GM12878 (cell line): ENCODE results near the gene TBCB. TPM values are rescaled to one million over a fixed set of nuclear protein-coding genes. Genes with fewer than 3 reads are reported as not detected.
"Not testable (repeated sequence)": the region's sequence is repeated elsewhere in the genome, so short reads cannot be mapped to it uniquely, and the experiment has no call there.

ENCODE experiments used
- ATAC-seq: fragments of 200-7000 bp; cut with Tn5 transposase; 3 replicates; pipeline ENCODE4 v1.9.1; 2020; ENCODE audit warnings: mild to moderate bottlenecking, moderate library complexity
- BruUV-seq: library from RNA; stranded (reverse); fragments of 400-500 nt; replicated peaks from 2 replicates; lab custom pipeline; 2021; lab: Mats Ljungman, UMichigan
- CTCF ChIA-PET: fragments of 300-600 bp; sonication (Branson Sonifier 250); formaldehyde crosslinking; extraction: SDS; loops from one replicate; lab custom pipeline; 2021; ENCODE audit warnings: inconsistent platforms; lab: Yijun Ruan, JAX
- POLR2A ChIA-PET: fragments of 350-600 bp; formaldehyde crosslinking; extraction: SDS; loops from one replicate; lab custom pipeline; 2021; ENCODE audit warnings: inconsistent platforms; lab: Charles Lee
- RAD21 ChIA-PET: fragments of 300-600 bp; sonication (Branson Sonifier 250); formaldehyde crosslinking; loops from one replicate; lab custom pipeline; 2023; ENCODE audit warnings: antibody characterized with exemption; ENCODE audit not compliant: unreplicated experiment; lab: Charles Lee
- SMC1A ChIA-PET: fragments of 300-600 bp; sonication (Branson Sonifier 250); formaldehyde crosslinking; loops from one replicate; lab custom pipeline; 2023; ENCODE audit not compliant: unreplicated experiment, uncharacterized antibody; lab: Charles Lee
- DNase-seq: peaks from one replicate; pipeline ENCODE4 v3.0.0-alpha.2; 2011; ENCODE audit warnings: low read depth, low spot score
- FAIRE-seq: peaks from 3 replicates; lab custom pipeline; 2011; peaks lifted over from hg19 to GRCh38; lab: Jason Lieb, UNC
- H2AFZ ChIP-seq: 2 replicates; pipeline ENCODE4 v1.6.0; 2011; ENCODE audit warnings: low read depth, low read length, control low read depth; ENCODE audit not compliant: control insufficient read depth
- H3K27ac ChIP-seq: 2 replicates; pipeline ENCODE4 v1.5.1; 2011; ENCODE audit warnings: control low read depth; ENCODE audit not compliant: control insufficient read depth, insufficient read depth
- H3K27me3 ChIP-seq, 2 experiments: replicated peaks in 1 of 2; 2 replicates each; pipeline versions ENCODE4 v1.6.0 to v1.6.1; 2011; ENCODE audit warnings: low read length in 1 of 2; ENCODE audit not compliant: control insufficient read depth in 2 of 2, insufficient read depth in 2 of 2
- H3K36me3 ChIP-seq, 2 experiments: 2 replicates each; pipeline ENCODE4 v1.5.1; 2011; ENCODE audit warnings: low read length in 1 of 2; ENCODE audit not compliant: control insufficient read depth in 2 of 2, insufficient read depth in 2 of 2
- H3K4me1 ChIP-seq: 2 replicates; pipeline ENCODE4 v1.6.1; 2011; ENCODE audit warnings: mild to moderate bottlenecking, low read length, moderate library complexity, mixed read lengths; ENCODE audit not compliant: control insufficient read depth, insufficient read depth
- H3K4me2 ChIP-seq: 2 replicates; pipeline ENCODE4 v1.6.0; 2011; ENCODE audit warnings: control low read depth; ENCODE audit not compliant: control insufficient read depth, insufficient read depth
- H3K4me3 ChIP-seq: fragments of 200-600 bp; sonication (generic); 2 replicates; pipeline ENCODE4 v1.5.1; 2016
- H3K79me2 ChIP-seq: 2 replicates; pipeline ENCODE4 v1.6.0; 2011; ENCODE audit warnings: low read length; ENCODE audit not compliant: control insufficient read depth, insufficient read depth
- H3K9ac ChIP-seq: 2 replicates; pipeline ENCODE4 v1.8.0; 2011; ENCODE audit warnings: low read length, control low read depth, mixed read lengths; ENCODE audit not compliant: control insufficient read depth, insufficient read depth
- H3K9me3 ChIP-seq: replicated peaks from 3 replicates; pipeline ENCODE4 v1.5.1; 2011; ENCODE audit warnings: mild to moderate bottlenecking, low read length; ENCODE audit not compliant: control insufficient read depth, insufficient read depth
- H4K20me1 ChIP-seq: 2 replicates; pipeline ENCODE4 v1.6.0; 2011; ENCODE audit not compliant: control insufficient read depth, insufficient read depth
- IKZF1 ChIP-seq: fragments of 450-650 bp; conservative IDR thresholded peaks from 2 replicates; pipeline ENCODE4 v1.6.1; 2017; ENCODE audit warnings: antibody characterized with exemption, mild to moderate bottlenecking
- NBN ChIP-seq: fragments of 450-650 bp; IDR thresholded peaks from 2 replicates; pipeline ENCODE4 v1.6.1; 2016
- RUNX3 ChIP-seq: IDR thresholded peaks from 2 replicates; pipeline ENCODE4 v1.6.1; 2012; ENCODE audit warnings: low read length, inconsistent platforms
- SMARCA5 ChIP-seq: fragments of 450-650 bp; IDR thresholded peaks from 2 replicates; pipeline ENCODE4 v1.6.1; 2017; ENCODE audit warnings: mild to moderate bottlenecking
- SUZ12 ChIP-seq: fragments of 200-600 bp; sonication (generic); IDR thresholded peaks from one replicate; pipeline ENCODE4 v1.6.1; 2018; ENCODE audit warnings: antibody characterized with exemption, mild to moderate bottlenecking; ENCODE audit not compliant: unreplicated experiment
- YY1 ChIP-seq: IDR thresholded peaks from 2 replicates; pipeline ENCODE4 v1.6.1; 2011; ENCODE audit warnings: low read depth, mild to moderate bottlenecking, low read length
- ZNF217 ChIP-seq: fragments of 450-650 bp; IDR thresholded peaks from 2 replicates; pipeline ENCODE4 v1.6.1; 2017; ENCODE audit warnings: antibody characterized with exemption, mild to moderate bottlenecking
- WGBS: methylation state at CpG from one replicate; pipeline ENCODE4 v1.1.6; 2016; ENCODE audit warnings: low lambda C conversion rate; ENCODE audit not compliant: insufficient replicate concordance, insufficient coverage; ENCODE audit errors: missing lambda C conversion rate; 5-methylcytosine and 5-hydroxymethylcytosine counted together
- in situ Hi-C: fragments of 300-500 bp; cut with MboI; formaldehyde crosslinking; loops from 9 replicates; pipeline ENCODE4 v1.14.3; 2018; ENCODE audit warnings: mixed read lengths
- intact Hi-C: fragments of 100-400 bp; cut with micrococcal nuclease; formaldehyde crosslinking; loops from one replicate; pipeline ENCODE4 v1.14.2; 2022; ENCODE audit not compliant: unreplicated experiment
- polyA plus RNA-seq, 11 experiments: library from polyadenylated mRNA; depleted of rRNA in 4 of 11; unstranded in 6 of 11; stranded (reverse) in 5 of 11; fragments of >200 nt; fragmentation: Nextera tagmentation in 4 of 11; fragmentation: Illumina TruSeq in 1 of 11; extraction: Ambion mirVana in 4 of 11; extraction: Trizol in 1 of 11; gene quantifications; 1 replicate in 1 of 11; 2 replicates in 10 of 11; pipeline versions ENCODE4 v1.2.1 to v1.2.3, GENCODE V29; 2011 to 2016; ENCODE audit warnings: inconsistent platforms in 2 of 11, missing spikeins in 2 of 11, low read depth in 1 of 11
- total RNA-seq, 4 experiments: library from RNA; depleted of rRNA in 3 of 4; stranded (reverse); fragments of >200 nt in 3 of 4; fragmentation: Illumina TruSeq in 1 of 4; extraction: Trizol in 1 of 4; gene quantifications; 2 replicates each; pipeline versions ENCODE4 v1.2.1 to v1.2.3, GENCODE V29; 2013 to 2021
- TF ChIP-seq, protein P1 (sequence below): fragments of 450-650 bp; IDR thresholded peaks from 2 replicates; pipeline ENCODE4 v1.6.1; 2016; ENCODE audit warnings: mild to moderate bottlenecking, moderate library complexity, borderline replicate concordance
- TF ChIP-seq, protein P2 (sequence below): IDR thresholded peaks from 2 replicates; pipeline ENCODE4 v1.6.1; 2012; ENCODE audit warnings: low read length, inconsistent platforms
- TF ChIP-seq, protein P3 (sequence below): IDR thresholded peaks from 2 replicates; pipeline ENCODE4 v1.6.1; 2011; ENCODE audit warnings: borderline replicate concordance, low read depth, mild to moderate bottlenecking, moderate library complexity, low read length; ENCODE audit not compliant: insufficient read depth, poor library complexity, severe bottlenecking
- TF ChIP-seq, protein P4 (sequence below): fragments of 450-650 bp; IDR thresholded peaks from 2 replicates; pipeline ENCODE4 v1.6.1; 2017; ENCODE audit warnings: mild to moderate bottlenecking
- TF ChIP-seq, protein P5 (sequence below): IDR thresholded peaks from 2 replicates; pipeline ENCODE4 v1.6.1; 2012; ENCODE audit warnings: low read depth, low read length, improper control_type of control experiment

TBCB gene
- total and polyA plus RNA-seq, 10 of the 15 experiments (the other 5 are each of a cell fraction or from before 2014, with no cell fraction given): 9.4 to 193 (median 126) TPM

DNA sequence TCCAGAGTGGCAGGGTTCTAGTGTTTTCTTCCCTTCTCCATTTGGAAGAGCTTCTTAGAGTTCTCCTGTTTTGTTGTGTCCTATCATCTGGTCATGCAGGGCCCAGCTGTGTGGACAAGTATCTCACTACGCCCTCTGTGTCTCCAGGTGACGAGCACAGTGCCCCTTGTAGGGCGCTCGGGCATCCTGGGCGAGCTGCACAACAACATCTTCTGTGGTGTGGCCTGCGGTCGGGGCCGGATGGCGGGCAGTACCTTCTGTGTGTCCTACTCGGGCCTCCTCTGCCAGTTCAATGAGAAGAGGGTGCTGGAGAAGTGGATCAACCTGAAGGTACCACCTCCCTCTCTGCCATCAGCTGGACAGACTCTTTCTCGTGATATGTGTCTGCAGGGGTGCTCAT, 47.6 kb upstream of the TBCB start (continued):
- TF ChIP-seq, protein P1, sequence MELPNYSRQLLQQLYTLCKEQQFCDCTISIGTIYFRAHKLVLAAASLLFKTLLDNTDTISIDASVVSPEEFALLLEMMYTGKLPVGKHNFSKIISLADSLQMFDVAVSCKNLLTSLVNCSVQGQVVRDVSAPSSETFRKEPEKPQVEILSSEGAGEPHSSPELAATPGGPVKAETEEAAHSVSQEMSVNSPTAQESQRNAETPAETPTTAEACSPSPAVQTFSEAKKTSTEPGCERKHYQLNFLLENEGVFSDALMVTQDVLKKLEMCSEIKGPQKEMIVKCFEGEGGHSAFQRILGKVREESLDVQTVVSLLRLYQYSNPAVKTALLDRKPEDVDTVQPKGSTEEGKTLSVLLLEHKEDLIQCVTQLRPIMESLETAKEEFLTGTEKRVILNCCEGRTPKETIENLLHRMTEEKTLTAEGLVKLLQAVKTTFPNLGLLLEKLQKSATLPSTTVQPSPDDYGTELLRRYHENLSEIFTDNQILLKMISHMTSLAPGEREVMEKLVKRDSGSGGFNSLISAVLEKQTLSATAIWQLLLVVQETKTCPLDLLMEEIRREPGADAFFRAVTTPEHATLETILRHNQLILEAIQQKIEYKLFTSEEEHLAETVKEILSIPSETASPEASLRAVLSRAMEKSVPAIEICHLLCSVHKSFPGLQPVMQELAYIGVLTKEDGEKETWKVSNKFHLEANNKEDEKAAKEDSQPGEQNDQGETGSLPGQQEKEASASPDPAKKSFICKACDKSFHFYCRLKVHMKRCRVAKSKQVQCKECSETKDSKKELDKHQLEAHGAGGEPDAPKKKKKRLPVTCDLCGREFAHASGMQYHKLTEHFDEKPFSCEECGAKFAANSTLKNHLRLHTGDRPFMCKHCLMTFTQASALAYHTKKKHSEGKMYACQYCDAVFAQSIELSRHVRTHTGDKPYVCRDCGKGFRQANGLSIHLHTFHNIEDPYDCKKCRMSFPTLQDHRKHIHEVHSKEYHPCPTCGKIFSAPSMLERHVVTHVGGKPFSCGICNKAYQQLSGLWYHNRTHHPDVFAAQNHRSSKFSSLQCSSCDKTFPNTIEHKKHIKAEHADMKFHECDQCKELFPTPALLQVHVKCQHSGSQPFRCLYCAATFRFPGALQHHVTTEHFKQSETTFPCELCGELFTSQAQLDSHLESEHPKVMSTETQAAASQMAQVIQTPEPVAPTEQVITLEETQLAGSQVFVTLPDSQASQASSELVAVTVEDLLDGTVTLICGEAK: no peak
- TF ChIP-seq, protein P2, sequence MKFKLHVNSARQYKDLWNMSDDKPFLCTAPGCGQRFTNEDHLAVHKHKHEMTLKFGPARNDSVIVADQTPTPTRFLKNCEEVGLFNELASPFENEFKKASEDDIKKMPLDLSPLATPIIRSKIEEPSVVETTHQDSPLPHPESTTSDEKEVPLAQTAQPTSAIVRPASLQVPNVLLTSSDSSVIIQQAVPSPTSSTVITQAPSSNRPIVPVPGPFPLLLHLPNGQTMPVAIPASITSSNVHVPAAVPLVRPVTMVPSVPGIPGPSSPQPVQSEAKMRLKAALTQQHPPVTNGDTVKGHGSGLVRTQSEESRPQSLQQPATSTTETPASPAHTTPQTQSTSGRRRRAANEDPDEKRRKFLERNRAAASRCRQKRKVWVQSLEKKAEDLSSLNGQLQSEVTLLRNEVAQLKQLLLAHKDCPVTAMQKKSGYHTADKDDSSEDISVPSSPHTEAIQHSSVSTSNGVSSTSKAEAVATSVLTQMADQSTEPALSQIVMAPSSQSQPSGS: no peak
- TF ChIP-seq, protein P3, sequence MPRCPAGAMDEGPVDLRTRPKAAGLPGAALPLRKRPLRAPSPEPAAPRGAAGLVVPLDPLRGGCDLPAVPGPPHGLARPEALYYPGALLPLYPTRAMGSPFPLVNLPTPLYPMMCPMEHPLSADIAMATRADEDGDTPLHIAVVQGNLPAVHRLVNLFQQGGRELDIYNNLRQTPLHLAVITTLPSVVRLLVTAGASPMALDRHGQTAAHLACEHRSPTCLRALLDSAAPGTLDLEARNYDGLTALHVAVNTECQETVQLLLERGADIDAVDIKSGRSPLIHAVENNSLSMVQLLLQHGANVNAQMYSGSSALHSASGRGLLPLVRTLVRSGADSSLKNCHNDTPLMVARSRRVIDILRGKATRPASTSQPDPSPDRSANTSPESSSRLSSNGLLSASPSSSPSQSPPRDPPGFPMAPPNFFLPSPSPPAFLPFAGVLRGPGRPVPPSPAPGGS: no peak
- TF ChIP-seq ZNF217 (no peak), YY1 (no peak), NBN (no peak), RUNX3 (no peak), SMARCA5 (no peak), IKZF1 (no peak), SUZ12 (no peak)
- TF ChIP-seq, protein P4, sequence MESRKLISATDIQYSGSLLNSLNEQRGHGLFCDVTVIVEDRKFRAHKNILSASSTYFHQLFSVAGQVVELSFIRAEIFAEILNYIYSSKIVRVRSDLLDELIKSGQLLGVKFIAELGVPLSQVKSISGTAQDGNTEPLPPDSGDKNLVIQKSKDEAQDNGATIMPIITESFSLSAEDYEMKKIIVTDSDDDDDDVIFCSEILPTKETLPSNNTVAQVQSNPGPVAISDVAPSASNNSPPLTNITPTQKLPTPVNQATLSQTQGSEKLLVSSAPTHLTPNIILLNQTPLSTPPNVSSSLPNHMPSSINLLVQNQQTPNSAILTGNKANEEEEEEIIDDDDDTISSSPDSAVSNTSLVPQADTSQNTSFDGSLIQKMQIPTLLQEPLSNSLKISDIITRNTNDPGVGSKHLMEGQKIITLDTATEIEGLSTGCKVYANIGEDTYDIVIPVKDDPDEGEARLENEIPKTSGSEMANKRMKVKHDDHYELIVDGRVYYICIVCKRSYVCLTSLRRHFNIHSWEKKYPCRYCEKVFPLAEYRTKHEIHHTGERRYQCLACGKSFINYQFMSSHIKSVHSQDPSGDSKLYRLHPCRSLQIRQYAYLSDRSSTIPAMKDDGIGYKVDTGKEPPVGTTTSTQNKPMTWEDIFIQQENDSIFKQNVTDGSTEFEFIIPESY: no peak
- TF ChIP-seq, protein P5, sequence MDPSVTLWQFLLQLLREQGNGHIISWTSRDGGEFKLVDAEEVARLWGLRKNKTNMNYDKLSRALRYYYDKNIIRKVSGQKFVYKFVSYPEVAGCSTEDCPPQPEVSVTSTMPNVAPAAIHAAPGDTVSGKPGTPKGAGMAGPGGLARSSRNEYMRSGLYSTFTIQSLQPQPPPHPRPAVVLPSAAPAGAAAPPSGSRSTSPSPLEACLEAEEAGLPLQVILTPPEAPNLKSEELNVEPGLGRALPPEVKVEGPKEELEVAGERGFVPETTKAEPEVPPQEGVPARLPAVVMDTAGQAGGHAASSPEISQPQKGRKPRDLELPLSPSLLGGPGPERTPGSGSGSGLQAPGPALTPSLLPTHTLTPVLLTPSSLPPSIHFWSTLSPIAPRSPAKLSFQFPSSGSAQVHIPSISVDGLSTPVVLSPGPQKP: no peak

DNA sequence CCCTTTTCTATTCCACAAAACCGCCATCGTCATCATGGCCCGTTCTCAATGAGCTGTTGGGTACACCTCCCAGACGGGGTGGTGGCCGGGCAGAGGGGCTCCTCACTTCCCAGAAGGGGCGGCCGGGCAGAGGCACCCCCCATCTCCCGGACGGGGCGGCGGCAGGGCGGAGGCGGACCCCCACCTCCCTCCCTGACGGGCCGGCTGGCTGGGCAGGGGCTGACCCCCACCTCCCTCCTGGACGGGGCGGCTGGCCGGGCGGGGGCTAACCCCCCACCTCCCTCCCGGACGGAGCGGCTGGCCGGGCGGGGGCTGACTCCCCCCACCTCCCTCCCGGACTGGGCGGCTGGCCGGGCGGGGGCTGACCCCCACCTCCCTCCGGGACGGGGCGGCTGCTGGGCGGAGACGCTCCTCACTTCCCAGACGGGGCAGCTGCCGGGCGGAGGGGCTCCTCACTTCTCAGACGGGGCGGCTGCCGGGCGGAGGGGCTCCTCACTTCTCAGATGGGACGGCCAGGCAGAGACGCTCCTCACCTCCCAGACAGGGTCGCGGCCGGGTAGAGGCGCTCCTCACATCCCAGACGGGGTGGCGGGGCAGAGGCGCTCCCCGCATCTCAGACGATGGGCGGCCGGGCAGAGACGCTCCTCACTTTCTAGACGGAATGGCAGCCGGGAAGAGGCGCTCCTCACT, 46.3 kb upstream of the TBCB start:
- SMC1A ChIA-PET, H3K4me1 ChIP-seq, H2AFZ ChIP-seq, H3K4me2 ChIP-seq, RAD21 ChIA-PET, H3K27ac ChIP-seq, ATAC-seq, FAIRE-seq, intact Hi-C loops, in situ Hi-C loops, H3K79me2 ChIP-seq, H3K9me3 ChIP-seq, H4K20me1 ChIP-seq, H3K27me3 ChIP-seq, BruUV-seq, CTCF ChIA-PET, H3K4me3 ChIP-seq, H3K9ac ChIP-seq, POLR2A ChIA-PET, DNase-seq: not testable (repeated sequence)
- WGBS: 97% methylated on average over 18 of the region's 57 CpGs
- peaks cover 7 to 31% of the 10 kb centered on the region in 2 experiments; a peak in 3 of 4 replicates for H3K36me3 ChIP-seq
